Measurements from ENCODE around the gene THBS2. TPM values are rescaled to one million over a fixed set of nuclear protein-coding genes. Genes with fewer than 3 reads are reported as not detected.

The THBS2 gene
- total and polyA plus RNA-seq, 2 of the 8 experiments (the other 6 are each of a cell fraction or from before 2014, with no cell fraction given) = 11.0 to 22.5 TPM

GRCh38 chr6:169268276-169268675 lies 14.6 kb upstream of the THBS2 start:
- Histone ChIP-seq H3K27me3 (replicated peaks in 1 of 4; ENCODE audit: control insufficient read depth in 3 of 4, extremely low read depth in 1 of 4, insufficient read depth in 3 of 4, low read length in 3 of 4) (no peaks in the 10 kb centered on the region), H3K4me3 (ENCODE audit: extremely low read depth in 1 of 4, insufficient read depth in 2 of 4, low read depth in 3 of 4, low read length in 4 of 4) (no peak overlapping the region), H3K79me2 (ENCODE audit: control insufficient read depth in 1 of 2, insufficient read depth in 2 of 2, low read length in 2 of 2) (no peaks in the 10 kb centered on the region), H3K23ac (ENCODE audit: insufficient read length) (no peak overlapping the region), H4K5ac (ENCODE audit: insufficient read length, low read depth, low read length) (no peak overlapping the region), H3K4me2 (ENCODE audit: insufficient read depth in 1 of 2, low read depth in 2 of 2, low read length in 2 of 2) (no peak overlapping the region), H3K23me2 (ENCODE audit: low read depth, low read length) (no peaks in the 10 kb centered on the region), H2BK20ac (ENCODE audit: low read length) (no peak overlapping the region), H2BK5ac (ENCODE audit: low read depth, low read length) (no peak overlapping the region), H3K18ac (ENCODE audit: extremely low read depth, low read length) (no peak overlapping the region), H2BK15ac (ENCODE audit: low read length) (no peak overlapping the region), H3K9me3 (ENCODE audit: insufficient read depth in 2 of 2, low read depth in 1 of 2, low read length in 1 of 2) (no peaks in the 10 kb centered on the region), H4K8ac (ENCODE audit: extremely low read depth, insufficient read depth, low read length) (no peak overlapping the region), H3K36me3 (ENCODE audit: control insufficient read depth in 2 of 4, insufficient read depth in 4 of 4, low read length in 3 of 4) (no peaks in the 10 kb centered on the region), H3K27ac (ENCODE audit: low read depth, low read length) (no peak overlapping the region), H3K9ac (replicated peaks in 1 of 4; ENCODE audit: extremely low read depth in 1 of 4, low read depth in 3 of 4, low read length in 3 of 4) (no peak overlapping the region), H4K91ac (replicated peaks; ENCODE audit: insufficient read length, low read length) (no peak overlapping the region), H2BK12ac (ENCODE audit: low read depth, low read length) (no peak overlapping the region), H3K56ac (replicated peaks; ENCODE audit: insufficient read length, low read depth, low read length) (no peak overlapping the region), H4K20me1 (replicated peaks in 1 of 2; ENCODE audit: control insufficient read depth in 1 of 2, insufficient read depth in 2 of 2, low read length in 2 of 2) (no peaks in the 10 kb centered on the region), H3K79me1 (ENCODE audit: low read depth, low read length) (no peaks in the 10 kb centered on the region), H3K14ac (ENCODE audit: insufficient read length) (no peak overlapping the region), H2AK5ac (ENCODE audit: low read depth, low read length) (no peak overlapping the region), H2BK120ac (replicated peaks; ENCODE audit: low read depth, low read length) (no peak overlapping the region), H3K4me1 (replicated peaks in 1 of 4; ENCODE audit: control insufficient read depth in 3 of 4, insufficient read depth in 4 of 4, low read length in 3 of 4) (peaks cover 4 to 8% (median 6%) of the 10 kb centered on the region in 4 experiments; a peak in 5 of 7 replicates), H2AFZ (ENCODE audit: low read length) (no peak overlapping the region), H3K4ac (replicated peaks; ENCODE audit: insufficient read length, low read depth, low read length) (no peak overlapping the region)
- TF ChIP-seq BACH1 (IDR thresholded peaks at IDR 0.05; ENCODE audit: low read length) (no peak), BRCA1 (IDR thresholded peaks at IDR 0.05; ENCODE audit: low read depth, low read length) (no peak), TEAD4 (IDR thresholded peaks at IDR 0.05; ENCODE audit: low read depth, low read length) (no peak), TBP (IDR thresholded peaks at IDR 0.05; ENCODE audit: low read depth, low read length) (no peak), EZH2 (IDR thresholded peaks at IDR 0.05; ENCODE audit: low read depth, low read length, severe bottlenecking) (no peak), BCL11A (IDR thresholded peaks at IDR 0.05; ENCODE audit: low read depth in 2 of 2, low read length in 2 of 2) (no peak), GABPA (IDR thresholded peaks at IDR 0.05; ENCODE audit: borderline replicate concordance, insufficient read depth, low read length) (no peak), RAD21 (IDR thresholded peaks at IDR 0.05 in 1 of 2, conservative IDR thresholded peaks at IDR 0.05 in 1 of 2; ENCODE audit: low read depth in 2 of 2, low read length in 2 of 2) (no peak), CHD1 (IDR thresholded peaks at IDR 0.05; ENCODE audit: low read depth, low read length) (no peak), SIX5 (IDR thresholded peaks at IDR 0.05; ENCODE audit: low read depth, low read length) (no peak), HDAC6 (IDR thresholded peaks at IDR 0.05; ENCODE audit: low read depth, low read length) (no peak), SP4 (IDR thresholded peaks at IDR 0.05; ENCODE audit: low read length) (no peak), SIRT6 (IDR thresholded peaks at IDR 0.05; ENCODE audit: low read length) (no peak)
- DNase-seq (ENCODE audit: low read depth in 1 of 2, low spot score in 2 of 2) (no peak), FAIRE-seq (no peak)
- 86% methylated on average over 1 of the region's 1 CpG; no CpG with 5 or more reads in 1 of the 2 experiments for WGBS, 2 experiments (ENCODE audit: extremely low coverage in 1 of 2, insufficient coverage in 1 of 2, insufficient read length in 1 of 2, insufficient replicate concordance in 2 of 2, low coverage in 1 of 2, low lambda C conversion rate in 2 of 2, missing lambda C conversion rate in 1 of 2)
- CTCF ChIA-PET (ENCODE audit: partially characterized antibody) = interaction anchor here (0.6 kb wide), 2 partner anchors 8 to 892 kb away, joined by 3 read pairs; no protein-coding TSS in a partner anchor
- POLR2A ChIA-PET (ENCODE audit: partially characterized antibody) = interaction anchor here (0.9 kb wide), 1 partner anchor 48 kb away, joined by 4 read pairs; no protein-coding TSS in a partner anchor

All from H1 (cell line).